ENCODE measurements around the gene MED12.

Gene MED12

GRCh38 chrX:71118032-71118984 lies at the start of gene MED12:
Gene MED12, plus strand, starts transcription at chrX:71118596. Its CDS starts 159 bp downstream, at chrX:71118755.
- DNase-seq = peak; percentile 64

DNA sequence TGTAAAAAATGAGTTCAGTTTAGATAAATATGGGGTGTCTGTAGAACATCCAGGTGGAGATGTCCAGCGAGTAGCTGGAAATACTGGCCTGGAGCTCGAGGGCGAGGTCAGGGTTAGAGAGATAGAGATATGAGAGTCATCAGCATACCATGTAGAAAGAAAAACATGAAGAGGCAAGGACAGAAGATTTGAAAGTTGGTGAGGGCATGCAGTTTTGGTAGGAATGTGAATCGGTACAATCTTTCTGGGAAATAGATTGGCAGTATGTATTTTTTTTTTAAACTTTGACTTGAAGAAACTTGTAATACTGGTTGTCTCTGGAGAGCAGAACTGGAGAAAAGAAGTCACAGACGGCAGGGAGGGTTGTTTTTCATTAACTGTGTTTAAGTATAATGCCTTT lies 47.9 kb upstream of the MED12 start:
- DNase-seq = no peak

DNA sequence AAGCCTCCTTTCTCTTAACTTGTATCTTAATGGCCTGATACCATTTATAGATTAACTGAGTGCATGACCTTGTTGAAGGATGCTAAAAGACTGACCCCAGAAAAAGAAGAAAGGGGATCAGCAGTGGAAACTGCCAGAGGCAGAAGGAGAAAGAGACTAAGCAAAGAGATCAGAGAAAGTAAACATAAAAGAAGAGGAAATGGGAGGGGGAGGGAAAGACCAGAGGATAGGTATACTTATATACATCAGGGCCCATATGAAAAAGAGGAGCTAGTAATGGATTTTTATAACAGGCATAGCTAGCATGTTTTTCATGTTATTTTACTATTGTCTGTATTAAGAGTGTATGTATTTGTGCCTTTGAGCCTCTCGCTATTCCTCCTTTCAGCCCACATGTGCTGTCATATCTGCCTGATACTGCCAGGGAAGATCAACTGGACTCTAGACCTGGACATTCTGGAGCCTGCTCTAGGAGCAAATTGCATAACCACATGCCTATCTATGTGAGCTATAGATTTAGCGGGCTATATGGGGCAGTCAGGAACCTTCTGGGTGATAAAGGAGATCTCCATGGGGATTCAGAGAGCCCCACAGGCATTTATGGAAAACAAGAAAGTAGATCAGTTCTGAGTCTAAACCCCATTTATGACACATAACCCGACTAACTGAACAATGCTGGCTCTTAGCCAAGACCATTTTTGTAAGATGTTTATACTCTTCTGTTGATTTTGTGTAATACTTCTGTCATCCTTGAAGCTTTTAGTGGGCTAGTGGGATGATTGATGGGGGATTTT lies 36.9 kb upstream of the MED12 start:
- DNase-seq = no peak

DNA sequence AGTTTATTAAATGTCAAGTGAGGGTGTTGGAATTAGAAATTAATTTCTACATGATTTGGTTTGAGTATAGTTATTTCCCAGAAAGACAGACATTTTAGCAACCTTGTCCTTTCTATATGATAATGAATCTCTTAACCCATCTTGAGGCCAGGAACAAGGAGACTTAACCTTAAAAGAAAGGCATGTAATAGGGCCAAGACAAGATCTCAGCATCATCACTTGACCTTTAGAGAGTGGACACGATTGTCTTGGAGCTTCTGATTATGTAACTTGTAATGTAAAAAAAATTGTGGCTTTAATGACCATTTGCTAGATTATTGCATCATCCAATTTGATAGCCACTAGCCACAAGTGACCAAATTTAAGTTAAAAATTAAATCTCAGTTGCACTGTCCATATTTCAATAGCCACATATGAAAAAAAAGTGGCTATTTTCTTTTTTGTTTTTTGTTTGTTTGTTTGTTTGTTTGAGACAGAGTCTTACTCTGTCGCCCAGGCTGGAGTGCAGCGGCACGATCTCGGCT lies 36.2 kb upstream of the MED12 start:
- no peak for DNase-seq

DNA sequence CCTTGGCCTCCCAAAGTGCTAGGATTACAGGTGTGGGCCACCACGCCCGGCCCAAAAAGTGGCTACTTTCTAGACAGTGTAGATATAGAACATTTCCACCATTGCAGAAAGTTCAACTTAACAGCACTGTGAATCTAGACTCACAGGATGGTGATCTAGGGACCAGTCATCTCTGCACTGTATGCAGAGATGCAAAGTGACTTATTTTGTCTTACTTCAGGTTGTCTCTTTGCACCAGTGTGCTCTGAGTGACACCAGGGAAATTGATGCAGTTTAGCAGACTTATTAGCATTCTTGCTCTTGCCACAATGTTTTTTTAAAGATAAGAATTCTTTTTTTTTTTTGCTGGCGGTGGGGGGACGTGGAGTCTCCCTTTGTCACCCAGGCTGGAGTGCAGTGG lies 35.6 kb upstream of the MED12 start:
- DNase-seq = no peak

DNA sequence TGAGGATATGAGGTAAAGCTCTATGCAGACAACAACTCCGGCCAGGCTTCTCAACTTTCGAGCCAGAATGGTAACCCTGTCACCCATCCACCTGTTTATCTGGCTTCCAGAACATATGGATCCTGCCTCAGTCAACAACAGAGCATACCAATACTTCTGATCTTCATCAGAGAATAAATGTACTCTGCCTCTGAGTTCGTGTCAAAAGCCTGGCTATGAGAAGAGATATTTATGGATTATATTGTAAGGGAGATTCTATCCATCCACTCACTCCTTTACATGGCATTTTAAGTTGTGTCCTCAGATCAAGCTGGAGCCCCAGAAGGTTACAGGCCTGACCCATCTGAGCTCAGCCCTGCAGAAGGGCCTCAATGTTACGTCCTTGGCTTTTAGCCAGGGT lies 32.5 kb upstream of the MED12 start:
- no peak for DNase-seq

DNA sequence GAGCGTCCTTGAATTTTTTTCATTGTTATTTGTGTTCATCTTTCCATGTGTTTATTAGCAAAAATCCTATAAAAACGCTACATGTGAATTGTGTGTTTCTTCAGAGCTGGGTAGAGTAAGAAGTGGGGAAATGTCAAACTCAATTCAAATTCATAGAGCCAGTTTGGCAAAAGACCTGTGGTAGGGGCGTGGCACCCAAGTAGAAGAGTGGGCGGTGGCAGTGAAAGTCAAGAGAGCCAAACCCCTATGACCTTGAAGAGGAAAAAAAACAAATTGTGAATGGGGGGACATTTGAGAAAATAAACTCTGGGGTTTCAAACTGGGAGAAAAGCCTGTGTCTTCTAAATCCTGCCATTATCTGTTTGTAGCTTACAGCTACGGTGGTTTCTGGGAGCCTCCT lies 27.1 kb upstream of the MED12 start:
- no peak for DNase-seq

DNA sequence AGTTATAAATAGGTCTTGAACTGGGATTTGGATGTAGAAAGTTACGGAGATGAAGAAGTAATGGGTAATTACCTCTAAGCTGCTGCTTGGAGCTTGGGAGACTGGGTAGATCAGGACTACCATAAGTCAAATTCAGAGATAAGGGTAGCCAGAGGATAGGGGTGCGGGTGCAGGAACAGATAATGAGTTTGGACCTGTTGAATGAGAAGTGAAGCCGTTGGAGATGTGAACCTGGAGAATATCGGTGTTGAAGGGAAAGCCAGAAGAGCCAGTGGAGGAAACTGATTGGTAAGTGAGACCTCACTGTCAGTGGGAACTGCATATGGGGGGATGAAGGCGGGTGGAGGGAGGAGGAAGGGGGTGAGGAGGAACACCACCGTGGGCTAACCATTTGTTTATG lies 23.4 kb upstream of the MED12 start:
- DNase-seq = no peak

DNA sequence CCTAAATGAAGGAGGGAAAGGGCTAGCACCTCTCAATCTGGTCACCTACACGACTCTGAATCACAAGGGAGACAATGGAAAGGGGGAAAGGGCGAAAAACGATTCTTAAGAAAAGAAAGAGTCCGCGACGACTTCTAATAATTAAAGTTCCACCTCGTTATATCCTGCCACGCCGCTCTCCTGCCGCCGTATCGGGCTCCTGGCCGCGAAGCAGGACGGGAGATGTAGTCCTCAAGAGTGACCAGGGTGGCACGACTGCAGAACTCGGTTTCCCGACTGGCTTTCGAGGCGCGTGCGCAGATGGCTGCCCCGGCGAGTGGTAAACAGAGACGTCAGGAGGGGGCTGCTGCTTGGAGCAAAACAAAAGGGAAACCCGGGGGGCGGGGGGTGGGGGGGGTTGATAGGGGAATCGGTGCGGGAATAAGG lies 22.8 kb upstream of the MED12 start, which contains the start of gene FOXO4:
Gene FOXO4, plus strand, starts transcription at position 297 of the 426 bp plus-strand sequence. CDS start 678 bp downstream, outside the sequence.
- DNase-seq = peak; percentile 84

GRCh38 chrX:71095981-71096759 lies 22.2 kb upstream of the MED12 start:
- DNase-seq = peak; percentile 6

- no peak for DNase-seq
Measured at GRCh38 chrX:71096760-71097032, 21.7 kb upstream of the MED12 start.

GRCh38 chrX:71098302-71098701 lies 20.1 kb upstream of the MED12 start:
- DNase-seq = peak; percentile 67

- no peak for DNase-seq
Measured at GRCh38 chrX:71098951-71099506, 19.4 kb upstream of the MED12 start.

- no peak for DNase-seq
Measured at GRCh38 chrX:71099736-71100135, 18.7 kb upstream of the MED12 start.

DNA sequence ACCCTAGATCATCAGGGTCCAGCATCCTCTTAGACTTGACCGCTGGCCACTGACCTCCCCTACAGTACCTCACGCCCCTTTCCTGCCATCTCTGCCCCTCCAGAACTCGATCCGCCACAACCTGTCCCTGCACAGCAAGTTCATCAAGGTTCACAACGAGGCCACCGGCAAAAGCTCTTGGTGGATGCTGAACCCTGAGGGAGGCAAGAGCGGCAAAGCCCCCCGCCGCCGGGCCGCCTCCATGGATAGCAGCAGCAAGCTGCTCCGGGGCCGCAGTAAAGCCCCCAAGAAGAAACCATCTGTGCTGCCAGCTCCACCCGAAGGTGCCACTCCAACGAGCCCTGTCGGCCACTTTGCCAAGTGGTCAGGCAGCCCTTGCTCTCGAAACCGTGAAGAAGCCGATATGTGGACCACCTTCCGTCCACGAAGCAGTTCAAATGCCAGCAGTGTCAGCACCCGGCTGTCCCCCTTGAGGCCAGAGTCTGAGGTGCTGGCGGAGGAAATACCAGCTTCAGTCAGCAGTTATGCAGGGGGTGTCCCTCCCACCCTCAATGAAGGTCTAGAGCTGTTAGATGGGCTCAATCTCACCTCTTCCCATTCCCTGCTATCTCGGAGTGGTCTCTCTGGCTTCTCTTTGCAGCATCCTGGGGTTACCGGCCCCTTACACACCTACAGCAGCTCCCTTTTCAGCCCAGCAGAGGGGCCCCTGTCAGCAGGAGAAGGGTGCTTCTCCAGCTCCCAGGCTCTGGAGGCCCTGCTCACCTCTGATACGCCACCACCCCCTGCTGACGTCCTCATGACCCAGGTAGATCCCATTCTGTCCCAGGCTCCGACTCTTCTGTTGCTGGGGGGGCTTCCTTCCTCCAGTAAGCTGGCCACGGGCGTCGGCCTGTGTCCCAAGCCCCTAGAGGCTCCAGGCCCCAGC lies 17.6 kb upstream of the MED12 start:
- DNase-seq = no peak

- no peak for DNase-seq
Measured at GRCh38 chrX:71102292-71102691, 16.1 kb upstream of the MED12 start.

DNA sequence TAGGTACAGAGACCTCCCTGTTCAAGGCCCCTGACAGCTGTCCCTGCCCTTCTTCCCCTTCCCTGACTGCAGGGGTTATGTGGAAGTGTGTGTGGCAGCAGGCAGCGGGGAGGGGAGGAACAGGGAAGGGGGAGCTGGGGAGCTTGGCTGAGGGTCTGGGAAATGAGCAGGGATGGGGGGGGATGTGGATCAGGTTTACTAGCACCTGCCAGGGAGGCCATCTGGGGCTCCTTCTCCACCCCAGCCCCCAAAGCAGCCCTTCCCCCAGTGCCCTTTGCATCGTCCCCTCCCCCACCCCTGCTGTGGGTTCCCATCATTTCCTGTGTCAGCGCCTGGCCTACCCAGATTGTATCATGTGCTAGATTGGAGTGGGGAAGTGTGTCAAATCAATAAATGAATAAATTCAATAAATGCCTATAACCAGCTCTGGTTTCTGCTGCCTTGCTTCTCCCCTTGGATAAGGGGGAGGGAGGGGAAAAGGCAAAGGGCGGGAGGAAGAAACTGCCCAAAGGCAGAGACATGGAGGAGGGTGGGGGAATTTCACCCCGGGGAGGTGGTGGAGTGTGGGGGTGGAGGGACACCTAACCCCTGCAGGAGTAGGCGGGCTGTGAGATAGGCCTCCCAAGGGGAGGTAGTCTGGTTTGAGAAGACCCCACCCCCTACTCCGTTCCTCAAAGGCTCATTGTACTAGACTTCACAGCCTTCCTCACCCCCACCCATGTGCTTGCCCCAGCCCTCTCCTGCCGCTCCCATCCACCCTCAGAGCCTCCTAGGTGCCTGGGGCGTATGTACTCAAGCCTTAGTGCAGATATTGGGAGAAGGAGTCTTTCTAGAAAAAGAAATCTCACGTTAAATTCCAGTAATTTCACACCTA lies 15.0 kb upstream of the MED12 start:
- no peak for DNase-seq

DNA sequence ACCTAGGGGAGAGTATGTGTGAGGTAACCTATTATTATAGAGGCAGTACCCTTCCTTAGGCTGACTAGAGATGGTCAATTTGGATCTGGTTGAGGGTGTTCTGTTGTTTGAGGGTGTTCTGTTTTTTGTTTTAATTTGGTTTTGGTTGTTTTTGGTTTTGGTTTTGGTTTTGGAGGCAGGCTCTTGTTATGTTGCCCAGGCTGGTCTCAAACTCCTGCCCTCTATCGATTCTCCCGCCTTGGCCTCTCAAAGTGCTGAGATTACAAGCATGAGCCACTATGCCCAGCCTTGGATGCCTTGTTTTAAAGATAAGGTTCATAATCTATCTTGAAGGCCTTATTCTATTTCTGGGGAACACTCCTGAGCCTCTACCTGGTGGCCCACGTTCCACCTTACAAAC lies 12.8 kb upstream of the MED12 start:
- DNase-seq = no peak

GRCh38 chrX:71106427-71106826 lies 12.0 kb upstream of the MED12 start, which contains the start of gene CXorf65:
Gene CXorf65, minus strand, starts transcription at chrX:71106740. Its CDS starts 184 bp downstream, at chrX:71106556.
- no peak for DNase-seq

GRCh38 chrX:71107245-71107644 lies 11.2 kb upstream of the MED12 start:
- DNase-seq = no peak

Measured in inflammatory macrophage treated with lipopolysaccharide for 4 hours (primary cell).